GM04503 (cell line): Measurements from ENCODE around the gene TOGARAM1.

ENCODE experiments used
- DNase-seq: peaks from one replicate; pipeline ENCODE4 v3.0.0-alpha.2; 2012; ENCODE audit warnings: low read depth

TOGARAM1 gene

DNA sequence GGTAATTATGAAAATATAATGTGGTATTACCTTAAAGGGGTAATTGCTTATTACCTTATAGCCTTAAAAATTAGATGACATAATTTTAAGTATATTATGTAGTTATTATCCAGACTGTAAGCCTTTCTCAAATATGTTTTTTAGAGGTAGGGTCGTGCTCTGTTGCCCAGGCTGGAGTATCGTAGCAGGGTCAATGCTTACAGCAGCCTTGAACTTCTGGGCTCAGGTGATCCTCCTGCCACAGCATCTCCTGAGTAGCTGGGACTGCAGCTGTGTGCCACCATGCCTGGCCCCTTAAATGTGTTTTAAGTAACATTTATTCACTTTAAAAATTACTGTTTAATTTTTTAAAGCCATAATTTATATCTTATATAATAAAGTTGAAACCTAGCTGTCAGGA, 132.3 kb downstream of the TOGARAM1 start:
- no peak for DNase-seq

DNA sequence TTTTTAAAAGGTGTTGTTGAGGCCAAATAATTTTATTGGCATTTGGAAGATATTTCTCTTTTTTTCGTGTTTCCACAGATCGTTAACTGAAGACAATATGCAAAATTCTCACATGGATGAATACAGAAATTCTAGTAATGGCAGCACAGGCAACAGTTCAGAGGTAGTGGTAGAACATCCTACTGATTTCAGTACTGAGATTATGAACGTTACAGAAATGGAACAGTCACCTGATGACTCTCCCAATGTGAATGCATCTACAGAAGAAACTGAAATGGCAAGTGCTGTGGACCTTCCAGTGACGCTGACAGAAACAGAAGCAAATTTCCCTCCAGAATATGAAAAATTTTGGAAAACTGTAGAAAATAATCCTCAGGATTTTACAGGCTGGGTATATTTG, 133.2 kb downstream of the TOGARAM1 start:
- DNase-seq = no peak

DNA sequence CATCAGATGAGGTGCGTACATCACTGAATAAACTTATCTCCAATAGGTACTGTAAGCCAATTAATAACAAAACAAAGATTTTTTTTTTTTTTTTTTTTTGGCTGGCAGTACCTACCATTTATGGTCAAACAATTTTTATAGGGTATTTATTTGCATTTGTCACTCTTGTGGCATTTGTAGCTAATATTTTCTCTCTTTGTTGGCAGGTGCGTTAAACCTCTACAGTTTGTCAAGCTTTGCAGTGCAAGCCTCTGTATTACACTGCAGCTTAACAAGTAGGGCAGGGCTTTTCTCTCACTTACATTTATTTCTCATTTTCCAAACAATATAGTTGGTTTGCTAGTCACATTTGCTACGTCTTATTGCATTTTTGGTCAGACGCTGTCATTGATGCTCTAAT, 134.2 kb downstream of the TOGARAM1 start:
- no peak for DNase-seq

DNA sequence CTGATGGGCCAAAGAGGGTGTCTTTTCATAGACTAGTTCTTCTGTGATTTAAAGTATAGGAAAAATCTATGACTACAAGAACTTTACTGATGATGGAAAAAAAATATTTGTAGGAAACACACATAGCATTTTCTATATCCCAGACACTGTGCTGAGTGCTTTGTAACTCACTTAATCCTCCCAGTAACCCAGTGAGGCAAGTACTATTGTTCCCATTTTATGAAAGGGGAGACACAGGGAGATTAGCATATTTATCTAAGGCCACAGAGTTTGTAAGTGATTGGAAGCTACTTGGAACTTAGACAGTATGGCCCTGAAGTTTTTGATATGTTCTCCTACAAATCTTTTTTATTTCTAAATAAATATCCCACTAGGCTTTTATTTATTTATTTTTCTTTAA, 141.8 kb downstream of the TOGARAM1 start:
- DNase-seq = no peak

DNA sequence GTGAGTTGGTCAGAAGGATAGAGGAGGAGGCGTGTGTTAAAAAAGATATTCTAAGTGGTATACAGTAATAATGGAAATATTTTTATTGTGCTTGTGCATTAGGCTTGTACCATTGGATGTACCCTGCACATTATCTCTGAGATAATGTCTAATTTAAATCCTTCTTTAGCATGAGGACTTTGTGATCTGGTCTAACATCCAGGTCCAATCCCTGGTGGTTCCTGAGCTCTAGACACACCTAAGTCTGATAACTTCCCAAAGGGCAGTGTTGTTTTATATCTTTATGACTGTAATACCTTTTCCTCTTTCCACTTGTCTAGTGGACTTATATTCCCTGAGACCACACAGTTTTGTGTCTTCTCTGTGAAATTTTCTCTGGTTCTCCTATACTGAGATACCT, 142.6 kb downstream of the TOGARAM1 start:
- DNase-seq = no peak

DNA sequence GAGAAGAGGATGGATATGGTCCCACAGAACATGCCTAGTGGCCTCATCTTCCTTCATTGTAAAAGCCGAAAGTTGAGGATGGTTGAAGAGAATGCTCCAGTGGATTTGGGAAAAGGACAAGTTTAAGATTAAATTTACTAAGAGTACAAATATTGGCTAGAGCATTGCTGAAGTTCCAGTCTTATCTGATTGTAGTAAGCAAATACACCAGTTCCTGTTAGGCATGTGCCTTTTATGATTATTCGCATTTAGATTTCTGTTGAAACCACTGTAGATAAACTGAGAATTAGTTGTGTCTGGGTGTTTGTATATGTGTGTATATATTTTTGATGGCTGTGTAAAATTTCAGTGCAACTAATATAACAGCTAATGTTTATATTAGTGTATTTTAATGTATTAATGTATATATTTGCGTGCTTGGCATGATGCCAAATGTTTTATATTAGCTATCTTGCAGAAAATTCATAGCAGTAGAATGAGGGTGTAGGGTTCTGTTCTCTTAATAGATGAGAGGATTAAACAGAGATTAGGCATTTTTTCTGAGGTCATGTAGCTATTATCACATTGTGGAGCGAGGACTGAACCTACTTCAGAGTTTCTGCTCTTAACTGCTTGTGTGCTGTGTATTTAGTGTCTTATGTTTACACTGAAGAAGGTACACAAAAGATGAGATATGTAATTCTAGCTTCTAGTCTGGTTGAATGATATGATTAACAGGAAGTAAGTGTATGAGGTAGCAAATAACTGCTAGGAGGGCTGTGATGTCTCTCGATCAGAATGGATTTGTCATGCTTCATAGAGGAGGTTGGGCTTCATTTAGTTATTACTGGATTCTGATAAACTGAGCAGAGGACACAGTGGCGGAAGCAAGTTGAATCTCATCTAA, 151.1 kb downstream of the TOGARAM1 start:
- DNase-seq = no peak

DNA sequence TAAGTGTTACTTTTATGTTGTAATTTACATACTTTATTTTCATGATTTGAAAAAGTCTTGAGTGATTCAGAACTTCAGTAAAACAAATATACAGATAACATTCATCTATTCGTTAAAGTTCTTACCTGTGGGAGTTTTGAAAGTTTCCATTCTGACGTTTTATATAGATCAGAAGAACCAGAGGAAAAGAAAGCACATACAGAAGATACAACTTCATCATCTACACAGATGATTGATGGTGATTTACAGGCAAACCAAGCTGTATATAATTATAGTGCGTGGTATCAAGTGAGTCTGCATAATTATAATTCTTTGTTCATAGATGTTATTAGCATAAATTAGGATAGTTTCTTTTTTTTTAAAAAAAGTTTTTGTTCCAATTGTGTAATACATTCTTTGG, 152.3 kb downstream of the TOGARAM1 start:
- DNase-seq = no peak

DNA sequence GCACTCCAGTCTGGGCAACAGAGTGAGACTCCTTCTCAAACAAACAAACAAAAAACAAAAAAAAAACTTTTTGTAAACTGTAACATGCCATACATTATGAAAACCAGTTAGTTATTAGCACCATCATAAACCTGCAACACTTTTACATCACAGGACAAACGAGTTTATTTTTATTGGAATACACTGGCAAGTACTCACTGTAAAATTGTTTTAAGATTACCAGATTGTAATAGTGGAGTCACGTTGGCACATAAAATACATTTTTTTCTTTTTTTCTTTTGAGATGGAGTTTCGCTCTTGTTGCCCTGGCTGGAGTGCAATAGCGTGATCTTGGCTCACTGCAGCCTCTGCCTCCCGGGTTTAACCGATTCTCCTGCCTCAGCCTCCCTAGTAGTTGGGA, 156.6 kb downstream of the TOGARAM1 start:
- DNase-seq = no peak

DNA sequence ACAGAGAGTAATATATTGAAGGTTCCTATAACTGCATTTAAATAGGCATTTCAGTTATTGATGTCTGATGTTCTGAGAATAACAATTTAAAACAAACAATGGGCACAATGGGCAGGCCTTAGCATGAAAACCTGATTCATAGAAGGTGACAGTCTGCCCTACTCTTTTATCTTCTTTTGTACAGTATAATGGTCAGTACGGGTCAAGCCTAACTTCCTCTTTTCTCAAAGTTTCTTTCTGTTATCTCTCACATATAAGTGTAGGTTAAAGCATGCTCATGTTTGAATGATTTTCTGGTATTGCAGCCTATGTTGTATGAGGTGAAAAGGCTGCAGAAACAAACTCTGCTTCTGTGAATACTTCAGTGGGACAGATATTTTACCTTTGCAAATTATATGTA, 158.1 kb downstream of the TOGARAM1 start:
- DNase-seq = no peak

DNA sequence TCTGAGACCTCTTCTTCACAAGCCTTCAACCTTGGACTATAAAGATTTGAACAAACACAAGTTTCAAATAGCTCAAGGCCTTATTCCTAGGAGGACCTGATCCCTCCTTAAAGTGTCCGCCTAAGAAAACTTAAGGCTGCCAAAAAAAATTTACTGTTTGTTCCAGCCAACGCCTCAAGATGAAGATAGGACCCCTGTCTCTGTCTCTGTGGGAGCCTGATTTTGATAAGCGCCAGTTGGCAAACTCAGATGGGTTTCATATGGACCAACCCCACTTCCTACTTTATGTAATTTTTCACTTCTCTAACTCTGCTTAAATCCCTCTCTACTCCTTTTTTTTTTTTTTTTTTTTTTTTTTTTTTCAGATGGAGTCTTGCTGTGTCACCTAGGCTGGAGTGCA, 161.3 kb downstream of the TOGARAM1 start:
- DNase-seq = no peak
